Suprapubic skin (tissue), 4 donors: ENCODE measurements around the gene SCGB1C1. TPM values are rescaled to one million over a fixed set of nuclear protein-coding genes. Genes with fewer than 3 reads are reported as not detected.

Source experiments
- DNase-seq, 2 donors: peaks; one replicate each; pipeline ENCODE4 v3.0.0-alpha.2; 2019; ENCODE audit warnings: low spot score in 2 of 2
- H3K27ac ChIP-seq: fragments of 200-600 bp; sonication (generic); one replicate; pipeline ENCODE4 v1.5.1; 2019
- H3K27me3 ChIP-seq: fragments of 200-600 bp; sonication (generic); one replicate; pipeline ENCODE4 v1.5.1; 2019
- H3K36me3 ChIP-seq: fragments of 200-600 bp; sonication (generic); one replicate; pipeline ENCODE4 v1.5.1; 2019
- H3K4me1 ChIP-seq: fragments of 200-600 bp; sonication (generic); one replicate; pipeline ENCODE4 v1.5.1; 2019
- H3K4me3 ChIP-seq: fragments of 200-600 bp; sonication (generic); one replicate; pipeline ENCODE4 v1.5.1; 2019; ENCODE audit warnings: mild to moderate bottlenecking
- H3K9me3 ChIP-seq: fragments of 200-600 bp; sonication (generic); one replicate; pipeline ENCODE4 v1.5.1; 2019
- CTCF ChIP-seq, 2 donors: fragments of 200-600 bp in 1 of 2; fragments of 450-650 bp in 1 of 2; sonication (generic) in 1 of 2; IDR thresholded peaks; one replicate each; pipeline ENCODE4 v1.5.1; 2016 to 2019; ENCODE audit warnings: antibody characterized with exemption in 2 of 2, mild to moderate bottlenecking in 1 of 2, moderate library complexity in 1 of 2
- EP300 ChIP-seq: sonication (generic); formaldehyde crosslinking; IDR thresholded peaks from one replicate; pipeline ENCODE4 v1.6.1; 2017; ENCODE audit warnings: antibody characterized with exemption
- POLR2A ChIP-seq, 2 donors: fragments of 450-650 bp; IDR thresholded peaks; one replicate each; pipeline ENCODE4 v1.6.1; 2017; ENCODE audit warnings: antibody characterized with exemption in 2 of 2, mild to moderate bottlenecking in 2 of 2, moderate library complexity in 2 of 2
- POLR2AphosphoS5 ChIP-seq, 3 donors: sonication (generic); formaldehyde crosslinking; IDR thresholded peaks; one replicate each; pipeline ENCODE4 v1.6.1; 2017; ENCODE audit warnings: antibody characterized with exemption in 3 of 3
- WGBS: methylation state at CpG from one replicate; pipeline ENCODE4 v1.1.5; 2018; 5-methylcytosine and 5-hydroxymethylcytosine counted together
- total RNA-seq, 4 donors: library from RNA; depleted of rRNA; stranded (reverse); fragments of >200 nt; gene quantifications; one replicate each; pipeline ENCODE4 v1.1.0, GENCODE V29; 2016

Gene SCGB1C1
- total RNA-seq, 4 donors from 2014 or later, result not detected

GRCh38 chr11:203945-204586 lies 11.2 kb downstream of the SCGB1C1 start:
- Histone ChIP-seq H3K9me3 (no peaks in the 10 kb centered on the region), H3K4me3 (no peak overlapping the region), H3K27ac (no peak overlapping the region), H3K27me3 (no peaks in the 10 kb centered on the region), H3K36me3 (peaks cover 43% of the 10 kb centered on the region), H3K4me1 (peaks cover 40% of the 10 kb centered on the region)
- DNase-seq, result no peak
- 83% methylated on average over 4 of the region's 4 CpGs for WGBS
- TF ChIP-seq POLR2AphosphoS5 (IDR thresholded peaks at IDR 0.05) (no peak), CTCF (IDR thresholded peaks at IDR 0.05) (no peak), EP300 (no peak), POLR2A (IDR thresholded peaks at IDR 0.05) (no peak)

- H3K36me3 ChIP-seq, result peaks cover 45% of the 10 kb centered on the region
- H3K27me3 ChIP-seq, result no peaks in the 10 kb centered on the region
- DNase-seq, result no peak
- 83% methylated on average over 9 of the region's 12 CpGs for WGBS
- H3K27ac ChIP-seq, result no peak overlapping the region
- H3K4me3 ChIP-seq, result no peak overlapping the region
- no peak for TF ChIP-seq EP300
- TF ChIP-seq POLR2AphosphoS5 (IDR thresholded peaks at IDR 0.05), result no peak
- TF ChIP-seq CTCF (IDR thresholded peaks at IDR 0.05), result no peak
- no peak for TF ChIP-seq POLR2A (IDR thresholded peaks at IDR 0.05)
- H3K4me1 ChIP-seq, result peaks cover 46% of the 10 kb centered on the region
- H3K9me3 ChIP-seq, result no peaks in the 10 kb centered on the region
Measured at GRCh38 chr11:204587-205109, 11.8 kb downstream of the SCGB1C1 start.

GRCh38 chr11:205221-206001 lies 12.5 kb downstream of the SCGB1C1 start:
- H3K4me1 ChIP-seq, result peaks cover 53% of the 10 kb centered on the region
- no peaks in the 10 kb centered on the region for H3K9me3 ChIP-seq
- peak overlapping the region; percentile 80 for H3K4me3 ChIP-seq
- peaks cover 50% of the 10 kb centered on the region for H3K36me3 ChIP-seq
- H3K27me3 ChIP-seq, result no peaks in the 10 kb centered on the region
- 86% methylated on average over 13 of the region's 16 CpGs for WGBS
- H3K27ac ChIP-seq, result no peak overlapping the region
- TF ChIP-seq EP300 (no peak), POLR2AphosphoS5 (IDR thresholded peaks at IDR 0.05) (no peak), CTCF (IDR thresholded peaks at IDR 0.05) (no peak), POLR2A (IDR thresholded peaks at IDR 0.05) (no peak)
- DNase-seq, result no peak

- H3K27me3 ChIP-seq, result no peaks in the 10 kb centered on the region
- no peak overlapping the region for H3K27ac ChIP-seq
- peak overlapping the region; percentile 80 for H3K4me3 ChIP-seq
- peak; percentile 57 to 73 for DNase-seq
- no peaks in the 10 kb centered on the region for H3K9me3 ChIP-seq
- H3K4me1 ChIP-seq, result peaks cover 59% of the 10 kb centered on the region
- 93% methylated on average over 6 of the region's 7 CpGs for WGBS
- TF ChIP-seq POLR2A (IDR thresholded peaks at IDR 0.05) (no peak), CTCF (IDR thresholded peaks at IDR 0.05) (no peak), POLR2AphosphoS5 (IDR thresholded peaks at IDR 0.05) (no peak)
- peaks cover 52% of the 10 kb centered on the region for H3K36me3 ChIP-seq
Measured at GRCh38 chr11:206002-206384, 13.1 kb downstream of the SCGB1C1 start.

GRCh38 chr11:206526-207207 lies 13.8 kb downstream of the SCGB1C1 start:
- Histone ChIP-seq H3K4me1 (peaks cover 61% of the 10 kb centered on the region), H3K36me3 (peaks cover 53% of the 10 kb centered on the region), H3K27ac (peak overlapping the region; percentile 100), H3K9me3 (no peaks in the 10 kb centered on the region), H3K27me3 (no peaks in the 10 kb centered on the region), H3K4me3 (peak overlapping the region; percentile 80)
- TF ChIP-seq POLR2A (IDR thresholded peaks at IDR 0.05), result no peak
- no peak for TF ChIP-seq CTCF (IDR thresholded peaks at IDR 0.05)
- TF ChIP-seq EP300, result no peak
- 0% methylated on average over 11 of the region's 39 CpGs for WGBS
- DNase-seq, result peak; percentile 80 to 81
